Nephron (organoid): ENCODE measurements around the gene STK4.
"Not testable (repeated sequence)": the region's sequence is repeated elsewhere in the genome, so short reads cannot be mapped to it uniquely, and the experiment has no call there.

Experiments used
- H3K27ac Mint-ChIP-seq, 3 experiments: 2 replicates each; pipeline ENCODE4 v1.8.0; 2020; ENCODE audit warnings: mixed read lengths in 3 of 3, mild to moderate bottlenecking in 2 of 3, moderate library complexity in 1 of 3
- H3K27me3 Mint-ChIP-seq: 2 replicates; pipeline ENCODE4 v1.8.0; 2021; ENCODE audit warnings: low read depth, mild to moderate bottlenecking, moderate library complexity, mixed read lengths
- H3K36me3 Mint-ChIP-seq: 2 replicates; pipeline ENCODE4 v1.8.0; 2020; ENCODE audit warnings: low read depth, mixed read lengths
- H3K4me1 Mint-ChIP-seq: 2 replicates; pipeline ENCODE4 v1.8.0; 2020; ENCODE audit warnings: mixed read lengths
- H3K4me3 Mint-ChIP-seq, 3 experiments: 2 replicates each; pipeline ENCODE4 v1.8.0; 2020; ENCODE audit warnings: mild to moderate bottlenecking in 3 of 3, mixed read lengths in 3 of 3, moderate library complexity in 2 of 3
- H3K9me3 Mint-ChIP-seq: 2 replicates; pipeline ENCODE4 v1.8.0; 2020; ENCODE audit warnings: mixed read lengths
- CTCF ChIP-seq, 3 experiments: fragments of 200-600 bp; sonication (generic); IDR thresholded peaks; one replicate each; pipeline ENCODE4 v1.5.0; 2021; ENCODE audit warnings: antibody characterized with exemption in 3 of 3; ENCODE audit not compliant: unreplicated experiment in 3 of 3

STK4 gene

DNA sequence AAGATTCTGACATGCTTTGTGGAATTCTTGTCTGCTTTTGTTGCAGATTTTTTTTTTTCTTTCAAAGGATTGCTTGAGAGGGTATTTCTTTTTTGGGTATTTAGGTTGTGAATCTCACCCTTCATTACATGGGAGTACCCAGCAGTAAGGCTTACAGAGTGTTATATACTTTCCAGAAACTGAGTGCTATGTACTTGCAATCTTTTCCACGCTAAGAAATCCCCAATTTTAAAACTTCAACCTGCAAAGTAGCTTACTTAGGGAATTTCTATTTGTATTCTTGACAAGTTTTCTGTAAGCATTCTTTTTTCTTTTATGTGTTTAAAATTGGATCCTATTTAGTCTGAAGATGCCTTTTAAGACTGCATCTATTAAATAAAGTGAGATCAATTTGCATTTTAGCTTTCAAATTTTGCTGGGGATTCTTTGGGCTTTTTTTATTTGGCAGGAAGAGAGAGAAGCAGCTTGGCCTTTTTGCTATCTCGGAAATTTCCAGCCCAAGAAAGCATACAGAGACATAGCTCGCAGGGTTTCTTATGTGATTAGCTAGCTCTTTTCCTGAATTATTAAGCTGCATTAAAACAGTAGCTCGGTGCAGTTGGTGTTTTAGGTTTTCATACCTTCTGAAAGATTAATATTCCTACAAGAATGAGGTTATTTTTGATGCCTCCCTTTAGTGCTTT lies 92.0 kb downstream of the STK4 start:
- TF ChIP-seq CTCF (IDR thresholded peaks at IDR 0.05; ENCODE audit: unreplicated experiment in 3 of 3): no peak
- H3K27ac Mint-ChIP-seq: no peak overlapping the region
- peaks cover 10% of the 10 kb centered on the region for H3K4me1 Mint-ChIP-seq
- peaks cover 13% of the 10 kb centered on the region for H3K36me3 Mint-ChIP-seq
- H3K27me3 Mint-ChIP-seq: no peaks in the 10 kb centered on the region
- H3K4me3 Mint-ChIP-seq: no peak overlapping the region
- peaks cover 1% of the 10 kb centered on the region for H3K9me3 Mint-ChIP-seq

DNA sequence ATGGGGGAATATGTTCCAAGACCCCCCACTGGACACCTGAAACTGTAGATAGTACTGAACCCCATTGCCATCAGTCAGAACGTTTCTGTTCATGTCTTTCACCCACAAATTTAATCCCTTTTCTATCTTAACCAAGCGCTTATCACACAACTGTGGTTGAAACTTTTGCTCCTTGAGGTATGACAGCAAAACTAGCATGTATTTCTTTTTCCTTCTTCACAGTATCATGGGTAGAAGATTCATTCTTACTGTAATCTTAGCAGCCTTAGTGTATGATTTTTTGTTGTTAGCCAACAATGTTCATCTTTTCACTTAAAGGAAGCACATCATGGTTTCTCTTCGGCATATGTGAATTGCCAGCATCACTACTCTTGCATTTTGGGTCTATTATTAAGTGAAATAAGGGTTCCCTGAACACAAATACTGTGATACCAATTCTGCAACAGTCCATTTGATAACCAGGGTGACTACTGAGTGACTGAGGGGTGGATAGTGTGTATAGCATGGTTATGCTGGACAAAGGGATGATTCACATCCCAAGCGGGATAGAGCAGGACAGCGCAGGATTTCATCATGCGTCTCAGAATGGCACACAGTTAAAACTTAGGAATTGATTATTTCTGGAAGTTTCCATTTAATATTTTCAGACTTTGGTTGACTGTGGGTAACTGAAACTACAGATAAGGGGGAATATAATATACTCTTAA lies 92.9 kb downstream of the STK4 start:
- Mint-ChIP-seq H3K36me3 (peaks cover 17% of the 10 kb centered on the region), H3K9me3 (peaks cover 4% of the 10 kb centered on the region), H3K27ac (no peak overlapping the region), H3K4me1 (peaks cover 10% of the 10 kb centered on the region), H3K4me3 (no peak overlapping the region), H3K27me3 (no peaks in the 10 kb centered on the region)
- no peak for TF ChIP-seq CTCF (IDR thresholded peaks at IDR 0.05; ENCODE audit: unreplicated experiment in 3 of 3)

- H3K4me1 Mint-ChIP-seq: peaks cover 3% of the 10 kb centered on the region
- no peak overlapping the region for H3K27ac Mint-ChIP-seq
- no peak for TF ChIP-seq CTCF (IDR thresholded peaks at IDR 0.05; ENCODE audit: unreplicated experiment in 3 of 3)
- H3K27me3 Mint-ChIP-seq: no peaks in the 10 kb centered on the region
- peaks cover 7% of the 10 kb centered on the region for H3K9me3 Mint-ChIP-seq
- H3K4me3 Mint-ChIP-seq: no peak overlapping the region
- peaks cover 22% of the 10 kb centered on the region for H3K36me3 Mint-ChIP-seq
These were observed 94.0 kb downstream of the STK4 start for GRCh38 chr20:45060294-45060693.

- Mint-ChIP-seq H3K27ac (no peak overlapping the region), H3K36me3 (peaks cover 19% of the 10 kb centered on the region), H3K4me1 (no peaks in the 10 kb centered on the region), H3K27me3 (no peaks in the 10 kb centered on the region), H3K9me3 (peaks cover 7% of the 10 kb centered on the region), H3K4me3 (no peak overlapping the region)
- no peak for TF ChIP-seq CTCF (IDR thresholded peaks at IDR 0.05; ENCODE audit: unreplicated experiment in 3 of 3)
These were observed 94.9 kb downstream of the STK4 start for GRCh38 chr20:45061244-45061643.

- H3K27me3 Mint-ChIP-seq: not testable (repeated sequence)
These were observed 96.8 kb downstream of the STK4 start for GRCh38 chr20:45063107-45063506.

GRCh38 chr20:45064812-45065211 lies 98.5 kb downstream of the STK4 start:
- H3K9me3 Mint-ChIP-seq: peaks cover 7% of the 10 kb centered on the region
- H3K36me3 Mint-ChIP-seq: peaks cover 22% of the 10 kb centered on the region
- H3K27ac Mint-ChIP-seq: no peak overlapping the region
- no peak overlapping the region for H3K4me3 Mint-ChIP-seq
- no peaks in the 10 kb centered on the region for H3K4me1 Mint-ChIP-seq
- no peaks in the 10 kb centered on the region for H3K27me3 Mint-ChIP-seq
- no peak for TF ChIP-seq CTCF (IDR thresholded peaks at IDR 0.05; ENCODE audit: unreplicated experiment in 3 of 3)

More at GRCh38 chr20:45063107-45063506, 96.8 kb downstream of the STK4 start:
- H3K4me1 Mint-ChIP-seq, H3K27ac Mint-ChIP-seq, H3K9me3 Mint-ChIP-seq, H3K4me3 Mint-ChIP-seq: not testable (repeated sequence)
- H3K36me3 Mint-ChIP-seq: peaks cover 18% of the 10 kb centered on the region
